ENCODE data around the gene NDUFC2.
A peak's percentile ranks its signal among the peaks of the same experiment; 100 is the strongest.
"Not testable (repeated sequence)": the region's sequence is repeated elsewhere in the genome, so short reads cannot be mapped to it uniquely, and the experiment has no call there.

Gene NDUFC2

GRCh38 chr11:78061088-78061920 lies 18.4 kb downstream of the NDUFC2 start:
- TF ChIP-seq CTCF (IDR thresholded peaks at IDR 0.05; ENCODE audit: insufficient read depth, low read depth, low read length, missing control alignments) = no peak
- no peak for DNase-seq (ENCODE audit: low read depth)
- H3K4me3 ChIP-seq (ENCODE audit: low read length) = no peak overlapping the region

- no peak for TF ChIP-seq CTCF (IDR thresholded peaks at IDR 0.05; ENCODE audit: insufficient read depth, low read depth, low read length, missing control alignments)
- no peak overlapping the region for H3K4me3 ChIP-seq (ENCODE audit: low read length)
- no peak for DNase-seq (ENCODE audit: low read depth)
These were observed 19.1 kb downstream of the NDUFC2 start for GRCh38 chr11:78060533-78060932.

- peak; percentile 68 for DNase-seq (ENCODE audit: low read depth)
- H3K4me3 ChIP-seq (ENCODE audit: low read length) = not testable (repeated sequence)
These were observed 19.8 kb downstream of the NDUFC2 start for GRCh38 chr11:78059749-78060328.

- no peak overlapping the region for H3K4me3 ChIP-seq (ENCODE audit: low read length)
- DNase-seq (ENCODE audit: low read depth) = no peak
- TF ChIP-seq CTCF (IDR thresholded peaks at IDR 0.05; ENCODE audit: insufficient read depth, low read depth, low read length, missing control alignments) = no peak
These were observed 22.1 kb downstream of the NDUFC2 start for GRCh38 chr11:78057462-78058055.

- no peak overlapping the region for H3K4me3 ChIP-seq (ENCODE audit: low read length)
- no peak for TF ChIP-seq CTCF (IDR thresholded peaks at IDR 0.05; ENCODE audit: insufficient read depth, low read depth, low read length, missing control alignments)
- no peak for DNase-seq (ENCODE audit: low read depth)
These were observed 23.6 kb downstream of the NDUFC2 start for GRCh38 chr11:78056093-78056492.

- DNase-seq (ENCODE audit: low read depth) = no peak
- no peak for TF ChIP-seq CTCF (IDR thresholded peaks at IDR 0.05; ENCODE audit: insufficient read depth, low read depth, low read length, missing control alignments)
- no peak overlapping the region for H3K4me3 ChIP-seq (ENCODE audit: low read length)
These were observed 24.7 kb downstream of the NDUFC2 start for GRCh38 chr11:78054971-78055370.

GRCh38 chr11:78050964-78051831 lies 28.5 kb downstream of the NDUFC2 start:
- TF ChIP-seq CTCF (IDR thresholded peaks at IDR 0.05; ENCODE audit: insufficient read depth, low read depth, low read length, missing control alignments) = no peak
- DNase-seq (ENCODE audit: low read depth) = peak; percentile 83
- H3K4me3 ChIP-seq (ENCODE audit: low read length) = no peak overlapping the region
